Activated CD4-positive, alpha-beta T cell treated with anti-CD3 and anti-CD28 coated beads for 48 hours (primary cell): ENCODE data around the gene LANCL2.
"Not testable (repeated sequence)": the region's sequence is repeated elsewhere in the genome, so short reads cannot be mapped to it uniquely, and the experiment has no call there.

Experiments
- DNase-seq: peaks from one replicate; pipeline ENCODE4 v3.0.0-alpha.2; 2020

The LANCL2 gene

GRCh38 chr7:55365205-55365674 is at the start of gene LANCL2:
Gene LANCL2, plus strand, starts transcription at chr7:55365337. Its CDS starts 689 bp downstream, at chr7:55366026.
- DNase-seq: no peak

- no peak for DNase-seq
Observed at GRCh38 chr7:55325371-55325792, 39.8 kb upstream of the LANCL2 start.

GRCh38 chr7:55326081-55326835 is 38.9 kb upstream of the LANCL2 start:
- DNase-seq: no peak

- DNase-seq: no peak
Observed at GRCh38 chr7:55326945-55327626, 38.1 kb upstream of the LANCL2 start.

- no peak for DNase-seq
Observed at GRCh38 chr7:55335151-55335550, 30.0 kb upstream of the LANCL2 start.

- DNase-seq: no peak
Observed at GRCh38 chr7:55335786-55336185, 29.4 kb upstream of the LANCL2 start.

- DNase-seq: no peak
Observed at GRCh38 chr7:55336540-55336939, 28.6 kb upstream of the LANCL2 start.

- DNase-seq: no peak
Observed at GRCh38 chr7:55339033-55340000, 25.8 kb upstream of the LANCL2 start.

- no peak for DNase-seq
Observed at GRCh38 chr7:55342216-55342871, 22.8 kb upstream of the LANCL2 start.

GRCh38 chr7:55343002-55343781 is 21.9 kb upstream of the LANCL2 start:
- no peak for DNase-seq

- no peak for DNase-seq
Observed at GRCh38 chr7:55343860-55344606, 21.1 kb upstream of the LANCL2 start.

GRCh38 chr7:55344840-55345239 is 20.3 kb upstream of the LANCL2 start:
- DNase-seq: no peak

GRCh38 chr7:55345292-55345691 is 19.8 kb upstream of the LANCL2 start:
- no peak for DNase-seq

GRCh38 chr7:55348502-55348901 is 16.6 kb upstream of the LANCL2 start:
- DNase-seq: no peak

GRCh38 chr7:55349121-55349520 is 16.0 kb upstream of the LANCL2 start:
- no peak for DNase-seq

- DNase-seq: no peak
Observed at GRCh38 chr7:55350281-55350680, 14.9 kb upstream of the LANCL2 start.

- no peak for DNase-seq
Observed at GRCh38 chr7:55351263-55351662, 13.9 kb upstream of the LANCL2 start.

GRCh38 chr7:55352947-55353273 is 12.2 kb upstream of the LANCL2 start:
- not testable (repeated sequence) for DNase-seq

- DNase-seq: no peak
Observed at GRCh38 chr7:55360486-55360885, 4.7 kb upstream of the LANCL2 start.

GRCh38 chr7:55361560-55361959 is 3.6 kb upstream of the LANCL2 start:
- no peak for DNase-seq

GRCh38 chr7:55362927-55363326 is 2.2 kb upstream of the LANCL2 start:
- no peak for DNase-seq
